ENCODE measurements around the gene MMP24OS.

MMP24OS gene

DNA sequence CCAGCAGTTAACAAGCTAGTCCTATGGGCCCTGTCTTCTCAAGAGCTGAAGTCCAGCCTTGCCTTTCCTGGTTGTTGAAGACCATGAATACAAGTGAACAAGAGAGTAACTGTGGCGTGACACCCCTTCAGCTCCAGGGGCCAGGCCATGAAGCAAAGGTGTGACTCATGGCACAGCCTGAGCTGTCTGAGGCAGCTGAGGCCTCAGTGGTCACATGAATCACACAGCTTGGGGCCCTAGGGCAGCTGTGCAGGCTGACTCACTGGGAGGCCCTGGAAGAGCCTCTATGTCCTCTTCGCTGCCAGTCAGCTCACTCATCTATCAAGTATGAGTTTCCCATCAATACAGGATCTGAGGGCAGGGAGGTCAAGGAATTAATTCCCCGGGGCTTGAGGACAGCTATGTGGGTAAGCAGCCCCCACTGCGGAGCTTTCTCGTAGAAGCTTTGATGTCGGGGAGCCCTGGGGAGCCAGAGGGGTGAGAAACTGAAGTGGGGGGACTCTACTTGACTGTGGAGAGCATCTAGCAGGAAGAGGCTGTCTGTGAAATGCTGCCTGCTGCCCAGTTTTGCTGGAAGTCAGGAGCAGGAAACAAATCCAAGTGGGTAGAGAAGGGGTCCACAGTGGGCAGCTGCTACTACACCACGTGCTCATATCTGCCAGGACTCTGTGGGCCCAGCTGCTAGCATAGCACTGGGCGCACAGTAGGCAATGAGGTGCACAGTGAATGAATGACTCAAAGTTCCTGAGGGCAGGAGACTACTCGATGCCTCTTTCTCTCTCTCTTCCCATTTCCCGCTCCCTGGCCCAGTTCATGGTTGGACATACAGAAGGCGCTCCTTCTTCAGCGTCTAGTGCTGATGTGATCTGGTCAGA is 28.0 kb upstream of the MMP24OS start:
- in situ Hi-C loops (cut with HindIII; ENCODE audit: low sequenced_read_pairs): loop anchor here (5.0 kb wide), 1 partner anchor 49 kb away; no protein-coding TSS in a partner anchor
- no peak for TF ChIP-seq CTCF (IDR thresholded peaks at IDR 0.05; ENCODE audit: low read depth, low read length, missing control alignments)
- peak; percentile 95 for DNase-seq (ENCODE audit: low read depth)
- H3K4me3 ChIP-seq (ENCODE audit: low read depth, low read length): no peak overlapping the region

DNA sequence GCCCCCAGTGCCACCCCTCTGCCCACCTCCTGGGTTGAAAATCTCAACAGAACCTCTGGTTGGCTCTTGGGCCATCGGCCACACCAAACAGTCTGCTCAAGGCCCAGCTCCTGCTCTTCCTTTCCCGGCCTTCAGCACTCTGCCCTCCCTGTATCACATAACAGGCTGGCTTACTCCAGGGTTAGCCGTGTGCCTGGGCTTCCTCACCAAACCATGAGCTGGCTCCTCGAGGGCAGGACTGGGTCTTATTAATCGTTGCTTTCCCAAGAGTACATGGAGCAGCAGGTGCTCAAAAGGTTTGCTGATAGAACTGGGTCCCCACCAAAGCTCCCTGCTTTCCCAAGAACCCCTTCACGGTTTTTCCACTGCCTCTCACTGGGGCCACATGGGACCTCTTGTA is 27.0 kb upstream of the MMP24OS start:
- in situ Hi-C loops (cut with HindIII; ENCODE audit: low sequenced_read_pairs): loop anchor here (5.0 kb wide), 1 partner anchor 48 kb away; no protein-coding TSS in a partner anchor
- H3K4me3 ChIP-seq (ENCODE audit: low read depth, low read length): no peak overlapping the region
- TF ChIP-seq CTCF (IDR thresholded peaks at IDR 0.05; ENCODE audit: low read depth, low read length, missing control alignments): no peak
- no peak for DNase-seq (ENCODE audit: low read depth)

GRCh38 chr20:35303735-35304491 is 26.0 kb upstream of the MMP24OS start:
- DNase-seq (ENCODE audit: low read depth): peak; percentile 83
- peak; percentile 93 for TF ChIP-seq CTCF (IDR thresholded peaks at IDR 0.05; ENCODE audit: low read depth, low read length, missing control alignments)
- no peak overlapping the region for H3K4me3 ChIP-seq (ENCODE audit: low read depth, low read length)
- in situ Hi-C loops (cut with HindIII; ENCODE audit: low sequenced_read_pairs): no loop called here

- no peak overlapping the region for H3K4me3 ChIP-seq (ENCODE audit: low read depth, low read length)
- no peak for TF ChIP-seq CTCF (IDR thresholded peaks at IDR 0.05; ENCODE audit: low read depth, low read length, missing control alignments)
- in situ Hi-C loops (cut with HindIII; ENCODE audit: low sequenced_read_pairs): no loop called here
- no peak for DNase-seq (ENCODE audit: low read depth)
Observed at GRCh38 chr20:35303382-35303734, 25.4 kb upstream of the MMP24OS start.

- in situ Hi-C loops (cut with HindIII; ENCODE audit: low sequenced_read_pairs): no loop called here
- DNase-seq (ENCODE audit: low read depth): peak; percentile 22
- no peak for TF ChIP-seq CTCF (IDR thresholded peaks at IDR 0.05; ENCODE audit: low read depth, low read length, missing control alignments)
- H3K4me3 ChIP-seq (ENCODE audit: low read depth, low read length): no peak overlapping the region
Observed at GRCh38 chr20:35302421-35303335, 24.8 kb upstream of the MMP24OS start.

GRCh38 chr20:35301426-35301825 is 23.5 kb upstream of the MMP24OS start:
- in situ Hi-C loops (cut with HindIII; ENCODE audit: low sequenced_read_pairs): no loop called here
- H3K4me3 ChIP-seq (ENCODE audit: low read depth, low read length): no peak overlapping the region
- DNase-seq (ENCODE audit: low read depth): no peak
- TF ChIP-seq CTCF (IDR thresholded peaks at IDR 0.05; ENCODE audit: low read depth, low read length, missing control alignments): no peak
